NCI-H2081 treated with DMSO at 0.1 percent for 48 hours (cell line): ENCODE data around the gene LDLRAP1.

Experiments used
- DNase-seq: peaks from one replicate; lab custom pipeline; 2025; lab: John Stamatoyannopoulos, UW

LDLRAP1 gene

GRCh38 chr1:25524568-25525360, 18.6 kb upstream of the LDLRAP1 start:
- DNase-seq: no peak

GRCh38 chr1:25525361-25525688, 18.1 kb upstream of the LDLRAP1 start:
- no peak for DNase-seq

GRCh38 chr1:25526753-25527152, 16.7 kb upstream of the LDLRAP1 start:
- no peak for DNase-seq

GRCh38 chr1:25527226-25527846, 16.1 kb upstream of the LDLRAP1 start:
- no peak for DNase-seq

- DNase-seq: no peak
These were observed 15.3 kb upstream of the LDLRAP1 start for GRCh38 chr1:25527946-25528595.

- no peak for DNase-seq
These were observed 14.4 kb upstream of the LDLRAP1 start for GRCh38 chr1:25528881-25529517.

GRCh38 chr1:25529518-25530185, 13.8 kb upstream of the LDLRAP1 start:
- no peak for DNase-seq

- DNase-seq: no peak
These were observed 13.0 kb upstream of the LDLRAP1 start for GRCh38 chr1:25530186-25531081.

- DNase-seq: no peak
These were observed 12.3 kb upstream of the LDLRAP1 start for GRCh38 chr1:25531082-25531461.

- DNase-seq: no peak
These were observed 10.4 kb upstream of the LDLRAP1 start for GRCh38 chr1:25532970-25533369.

GRCh38 chr1:25533775-25534409, 9.5 kb upstream of the LDLRAP1 start:
- DNase-seq: no peak

- DNase-seq: no peak
These were observed 9.0 kb upstream of the LDLRAP1 start for GRCh38 chr1:25534410-25534788.

- DNase-seq: no peak
These were observed 7.3 kb upstream of the LDLRAP1 start for GRCh38 chr1:25536124-25536523.

GRCh38 chr1:25537153-25537831, 6.1 kb upstream of the LDLRAP1 start:
- no peak for DNase-seq

- DNase-seq: no peak
These were observed 5.1 kb upstream of the LDLRAP1 start for GRCh38 chr1:25538191-25538767.

- DNase-seq: no peak
These were observed 2.6 kb upstream of the LDLRAP1 start for GRCh38 chr1:25540750-25541342.

GRCh38 chr1:25541425-25541824, 2.0 kb upstream of the LDLRAP1 start:
- no peak for DNase-seq

GRCh38 chr1:25541889-25542658, 1.3 kb upstream of the LDLRAP1 start:
- no peak for DNase-seq

GRCh38 chr1:25543005-25543424, 391 bp upstream of the LDLRAP1 start:
- no peak for DNase-seq
